HG03066 (cell line): ENCODE data around the gene CENPE.

Experiments used
- ATAC-seq: cut with Tn5 transposase; IDR thresholded peaks from one replicate; pipeline ENCODE4 v1.9.1; 2021; ENCODE audit warnings: low read depth; ENCODE audit not compliant: unreplicated experiment

The CENPE gene

GRCh38 chr4:103076747-103077347, 121.3 kb downstream of the CENPE start, which contains the start of gene SLC9B2:
Gene SLC9B2 (minus strand): TSS chr4:103076761. CDS start chr4:103067550, 9,211 bp downstream.
- ATAC-seq, result peak; percentile 56

DNA sequence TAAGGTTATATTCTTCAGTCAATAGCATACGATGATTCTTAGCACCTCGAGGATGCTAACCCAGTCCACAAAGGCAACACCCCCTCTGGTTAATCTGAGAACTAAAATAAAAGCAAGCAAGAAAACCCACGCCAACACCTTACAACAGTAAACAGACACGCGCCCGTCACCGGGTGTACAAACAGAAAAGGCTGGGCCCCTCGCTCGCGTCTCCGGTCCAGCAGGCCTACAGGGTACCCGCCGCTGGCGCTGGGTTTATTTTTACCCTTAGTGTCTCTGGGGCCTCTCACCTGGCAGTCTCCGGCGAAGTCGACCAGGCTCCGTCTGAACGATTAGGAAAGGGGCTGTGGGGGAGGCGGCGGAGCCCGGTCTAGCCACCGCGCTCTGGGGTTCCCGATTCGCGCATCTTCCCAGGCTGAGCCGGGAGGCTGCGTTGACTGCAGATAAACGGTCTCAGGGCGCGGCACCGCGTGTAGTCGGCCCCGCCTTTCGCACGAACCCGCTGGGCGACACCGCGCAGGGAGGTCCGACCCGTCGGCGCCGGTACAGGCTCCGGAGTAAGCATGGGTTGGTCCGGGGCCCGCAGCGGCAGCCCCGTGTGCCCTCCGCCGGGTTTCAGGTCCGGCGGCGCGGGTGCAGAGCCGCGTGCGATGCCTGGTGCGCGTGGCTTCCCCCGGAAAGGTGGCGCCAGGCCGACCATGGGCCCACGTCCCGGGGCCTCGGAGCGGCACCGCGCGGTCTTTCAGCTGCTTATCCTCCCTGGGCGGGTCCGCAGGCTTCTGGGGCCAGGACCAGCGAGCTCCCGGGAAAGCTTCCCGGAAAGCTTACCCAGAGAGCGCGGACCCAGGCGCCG, 122.0 kb downstream of the CENPE start:
- peak; percentile 44 for ATAC-seq

DNA sequence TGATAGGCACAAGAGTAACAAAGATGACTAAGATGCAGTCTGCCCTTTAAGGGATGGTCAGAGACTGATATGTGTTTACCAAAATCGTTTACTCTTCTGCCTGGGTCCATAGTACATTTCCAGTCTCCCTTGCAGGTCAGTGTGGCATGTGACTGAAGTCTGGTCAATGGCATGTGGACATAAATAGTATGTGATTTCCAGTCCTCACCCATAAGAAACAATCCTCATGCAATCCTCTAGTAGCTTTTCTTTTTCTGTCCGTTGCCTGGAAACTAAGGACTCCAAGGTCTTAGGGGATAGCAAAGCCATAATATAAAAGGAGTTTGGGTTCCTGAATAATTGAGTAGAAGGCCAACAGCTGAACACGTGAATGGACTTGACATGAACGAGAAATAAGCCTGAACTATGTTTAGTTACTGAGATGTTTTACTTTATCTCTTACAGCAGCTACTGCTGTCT, 122.7 kb downstream of the CENPE start:
- ATAC-seq, result no peak

GRCh38 chr4:103074744-103075434, 123.3 kb downstream of the CENPE start:
- peak; percentile 35 for ATAC-seq

GRCh38 chr4:103073792-103074438, 124.2 kb downstream of the CENPE start:
- no peak for ATAC-seq

DNA sequence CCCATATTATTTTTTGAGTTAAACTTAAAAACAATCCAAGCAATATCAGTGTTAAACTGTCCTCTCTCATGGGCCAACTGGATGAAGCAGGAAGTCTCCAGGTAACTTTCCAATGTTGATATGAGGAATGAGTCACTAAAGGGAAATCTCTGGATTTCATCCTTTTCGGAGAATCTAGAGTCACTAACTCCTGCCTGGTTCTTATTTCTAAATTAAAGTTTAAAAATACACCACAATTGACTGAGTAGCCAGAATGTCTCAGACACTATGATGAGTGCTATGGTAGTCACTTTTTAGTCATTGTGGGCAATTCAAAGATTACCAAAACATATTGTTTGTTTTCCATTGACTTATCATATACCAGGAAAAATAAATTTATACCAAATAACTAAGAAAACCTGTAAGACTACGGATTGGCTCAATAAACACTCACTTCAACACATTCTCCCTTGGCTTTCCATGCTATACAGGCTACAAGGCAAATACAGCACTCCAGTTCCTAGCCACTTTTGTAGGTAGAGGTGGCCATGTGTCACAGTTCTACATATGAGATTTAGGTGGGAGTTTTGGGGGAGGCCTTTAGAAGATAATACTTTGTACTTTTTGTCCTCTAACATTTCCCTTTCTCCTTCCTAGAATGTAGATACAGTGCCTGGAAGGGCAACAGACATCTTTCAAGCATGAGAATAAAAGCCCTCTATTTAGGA, 130.1 kb downstream of the CENPE start:
- ATAC-seq, result no peak

DNA sequence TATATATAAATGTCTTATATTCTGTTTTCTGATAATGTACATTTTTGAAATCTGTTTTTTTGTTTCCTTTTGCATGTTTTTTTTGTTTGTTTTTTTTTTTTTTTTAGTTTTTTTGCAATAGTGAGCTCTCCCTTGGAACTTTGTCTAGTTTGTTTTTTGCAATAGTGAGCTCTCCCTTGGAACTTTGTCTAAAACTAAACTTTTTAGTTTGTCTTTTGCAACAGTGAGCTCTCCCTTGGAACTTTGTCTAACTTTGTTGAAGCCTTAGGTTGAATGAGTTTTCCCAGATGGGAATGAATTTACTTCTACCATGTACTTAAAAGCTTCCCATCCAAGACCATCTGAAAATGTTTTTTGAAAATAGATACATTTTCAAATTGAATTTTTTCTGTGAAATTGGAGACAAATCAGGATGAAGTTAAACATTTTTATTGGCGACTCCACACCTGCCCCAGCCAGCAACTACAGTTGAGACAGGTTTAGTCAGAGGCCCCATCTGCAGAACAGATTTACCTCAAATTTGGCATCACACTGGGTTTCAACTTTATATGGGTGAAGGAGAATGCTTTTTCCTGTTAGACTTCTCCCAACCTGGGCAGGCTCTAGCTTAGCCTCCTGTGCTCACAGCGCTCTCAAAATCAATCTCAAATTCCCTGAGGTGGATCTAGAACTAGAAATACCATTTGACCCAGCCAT, 137.5 kb downstream of the CENPE start:
- no peak for ATAC-seq
